GM18511 (cell line): ENCODE results near the gene ZNF107.

Source experiments
- ATAC-seq: cut with Tn5 transposase; IDR thresholded peaks from one replicate; pipeline ENCODE4 v1.9.1; 2021; ENCODE audit warnings: mild to moderate bottlenecking, moderate library complexity; ENCODE audit not compliant: unreplicated experiment

ZNF107 gene

GRCh38 chr7:64665980-64666662 is at the start of gene ZNF107:
Gene ZNF107, plus strand, starts transcription at chr7:64666133. Its CDS starts 150 bp downstream, at chr7:64666283.
- peak; percentile 97 for ATAC-seq

GRCh38 chr7:64618785-64619456 is 47.0 kb upstream of the ZNF107 start:
- ATAC-seq: no peak

GRCh38 chr7:64619705-64620104 is 46.2 kb upstream of the ZNF107 start:
- ATAC-seq: no peak

- no peak for ATAC-seq
Measured at GRCh38 chr7:64621656-64622055, 44.3 kb upstream of the ZNF107 start.

- no peak for ATAC-seq
Measured at GRCh38 chr7:64625114-64626082, 40.5 kb upstream of the ZNF107 start.

GRCh38 chr7:64626083-64626469 is 39.9 kb upstream of the ZNF107 start:
- ATAC-seq: no peak

- no peak for ATAC-seq
Measured at GRCh38 chr7:64626557-64626956, 39.4 kb upstream of the ZNF107 start.

- ATAC-seq: no peak
Measured at GRCh38 chr7:64628192-64628591, 37.7 kb upstream of the ZNF107 start.

- no peak for ATAC-seq
Measured at GRCh38 chr7:64628721-64629120, 37.2 kb upstream of the ZNF107 start.

GRCh38 chr7:64630496-64630895 is 35.4 kb upstream of the ZNF107 start:
- no peak for ATAC-seq

GRCh38 chr7:64632029-64632428 is 33.9 kb upstream of the ZNF107 start:
- ATAC-seq: no peak

GRCh38 chr7:64633401-64633800 is 32.5 kb upstream of the ZNF107 start:
- ATAC-seq: no peak

- ATAC-seq: no peak
Measured at GRCh38 chr7:64634406-64635062, 31.4 kb upstream of the ZNF107 start.

GRCh38 chr7:64636386-64636785 is 29.5 kb upstream of the ZNF107 start:
- ATAC-seq: no peak

GRCh38 chr7:64637521-64638445 is 28.1 kb upstream of the ZNF107 start:
- no peak for ATAC-seq

GRCh38 chr7:64638822-64639221 is 27.1 kb upstream of the ZNF107 start:
- ATAC-seq: no peak

GRCh38 chr7:64639267-64640001 is 26.5 kb upstream of the ZNF107 start:
- no peak for ATAC-seq

- ATAC-seq: no peak
Measured at GRCh38 chr7:64640504-64640903, 25.4 kb upstream of the ZNF107 start.

GRCh38 chr7:64642046-64642445 is 23.9 kb upstream of the ZNF107 start:
- no peak for ATAC-seq
